OCI-LY1 (cell line): Measurements from ENCODE around the gene MAN1A1.

Source experiments
- CTCF ChIP-seq: fragments of 200-600 bp; sonication (generic), shearing (Covaris generic); IDR thresholded peaks from 2 replicates; pipeline ENCODE4 v1.5.1; 2017; ENCODE audit warnings: mild to moderate bottlenecking, antibody characterized with exemption, low read length, moderate library complexity, mixed read lengths
- EZH2 ChIP-seq: fragments of 200-600 bp; sonication (generic), shearing (Covaris generic); IDR thresholded peaks from 2 replicates; pipeline ENCODE4 v1.8.0; 2017; ENCODE audit warnings: borderline replicate concordance, mixed run types, mild to moderate bottlenecking, antibody characterized with exemption, low read length, moderate library complexity, mixed read lengths

- TF ChIP-seq CTCF: no peak
- TF ChIP-seq EZH2: no peak
Measured at GRCh38 chr6:119249319-119249718, 100.2 kb downstream of the MAN1A1 start.
